Measurements from ENCODE around the gene KIF21A. TPM values are rescaled to one million over a fixed set of nuclear protein-coding genes. Genes with fewer than 3 reads are reported as not detected.

KIF21A gene
- polyA plus RNA-seq, 1 of the 3 experiments (the other 2 are of a cell fraction), result 3.6 TPM

DNA sequence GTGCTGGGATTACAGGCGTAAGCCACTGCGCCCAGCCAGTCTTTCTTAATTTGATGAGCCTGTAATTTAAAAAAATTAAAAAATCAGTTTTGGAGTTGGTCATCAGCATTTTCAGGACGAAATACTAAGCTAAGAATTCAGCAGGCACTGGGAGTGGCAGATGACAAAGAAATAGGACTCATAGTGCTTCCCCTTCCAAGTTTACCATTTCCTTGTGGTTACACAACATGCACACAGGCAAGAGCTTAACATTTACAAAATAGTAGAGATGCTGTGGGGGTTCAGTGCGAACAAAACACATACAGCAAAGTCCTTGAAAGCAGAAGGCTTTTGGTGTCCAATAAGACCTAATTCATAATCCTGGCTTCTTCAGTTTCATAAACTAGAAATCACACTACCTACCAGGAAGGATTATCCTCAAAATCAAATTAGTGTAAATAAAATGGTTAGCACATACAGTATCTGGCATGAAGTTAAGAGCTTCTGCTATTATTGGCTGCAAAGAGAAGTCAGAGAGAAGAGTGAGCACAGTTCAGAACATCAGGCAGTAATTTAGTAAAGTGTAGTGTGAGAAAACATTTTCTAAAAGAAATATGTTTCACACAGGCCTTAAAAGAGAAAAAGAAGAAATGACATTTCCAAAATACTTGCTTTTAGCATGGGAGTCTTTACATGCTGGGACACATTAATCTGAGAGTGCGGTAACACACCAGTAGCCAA lies 22.2 kb upstream of the KIF21A start:
- Histone ChIP-seq H3K4me3 (ENCODE audit: low read depth in 2 of 2, low read length in 1 of 2) (no peak overlapping the region), H3K36me3 (replicated peaks in 1 of 2; ENCODE audit: control insufficient read depth in 1 of 2, insufficient read depth in 2 of 2, low read length in 1 of 2) (no peaks in the 10 kb centered on the region), H3F3A (replicated peaks; ENCODE audit: insufficient read depth) (no peaks in the 10 kb centered on the region), H3K9me2 (no peaks in the 10 kb centered on the region), H3K9ac (no peak overlapping the region), H2AFZ (ENCODE audit: low read depth) (no peak overlapping the region), H4K20me1 (ENCODE audit: insufficient read depth) (no peaks in the 10 kb centered on the region), H3K79me2 (ENCODE audit: insufficient read depth) (no peaks in the 10 kb centered on the region), H3K27me3 (ENCODE audit: insufficient read depth) (no peaks in the 10 kb centered on the region), H3K9me3 (no peaks in the 10 kb centered on the region), H3K27ac (ENCODE audit: low read depth in 2 of 2, low read length in 1 of 2) (peak overlapping the region in 1 of 2 experiments; percentile 51; a peak in 1 of 4 replicates), H3K4me2 (no peak overlapping the region), H3K4me1 (ENCODE audit: control insufficient read depth in 1 of 2, insufficient read depth in 2 of 2, low read depth in 1 of 2, low read length in 1 of 2) (no peaks in the 10 kb centered on the region; a peak in 1 of 4 replicates)
- CTCF ChIA-PET, result interaction anchor here (0.9 to 1.3 kb wide), 3 partner anchors 15 to 82 kb away, joined by 3 to 4 read pairs (median 3); no protein-coding TSS in a partner anchor
- WGBS (ENCODE audit: low lambda C conversion rate), result 74% methylated on average over 5 of the region's 5 CpGs
- POLR2A ChIA-PET, result no interaction called here
- DNase-seq, result no peak
- no peak for TF ChIP-seq MEF2A (IDR thresholded peaks at IDR 0.05; ENCODE audit: borderline replicate concordance, low read depth)
- no peak for TF ChIP-seq RCOR1 (IDR thresholded peaks at IDR 0.05; ENCODE audit: low read length)
- no peak for TF ChIP-seq RFX5 (IDR thresholded peaks at IDR 0.05; ENCODE audit: low read length)
- no peak for TF ChIP-seq GABPA (IDR thresholded peaks at IDR 0.05; ENCODE audit: low read depth)
- TF ChIP-seq RXRA (IDR thresholded peaks at IDR 0.05; ENCODE audit: borderline replicate concordance, low read depth), result no peak
- no peak for TF ChIP-seq FOSL2 (IDR thresholded peaks at IDR 0.05; ENCODE audit: borderline replicate concordance, low read depth)

DNA sequence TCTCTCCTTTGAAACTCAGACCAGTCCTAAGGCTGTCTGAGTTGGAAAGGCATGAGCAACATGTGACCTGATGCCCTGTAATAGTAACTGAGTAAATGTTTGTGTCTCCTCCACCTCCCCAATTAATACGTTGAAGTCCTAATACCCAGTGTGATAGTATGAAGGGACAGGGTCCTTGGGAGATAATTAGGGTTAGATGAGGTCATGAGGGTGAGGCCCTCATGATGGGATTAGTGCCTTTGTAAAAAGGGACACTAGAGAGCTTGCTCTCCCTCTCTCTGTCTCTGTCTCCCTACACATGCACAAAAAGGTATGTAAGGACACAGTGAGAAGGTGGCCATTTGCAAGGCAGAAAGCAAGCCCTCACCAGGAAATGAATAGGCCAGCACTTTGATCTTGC lies 18.1 kb upstream of the KIF21A start:
- Histone ChIP-seq H4K20me1 (ENCODE audit: insufficient read depth) (no peaks in the 10 kb centered on the region), H3K9me3 (no peaks in the 10 kb centered on the region)

More for the DNA sequence above, 18.1 kb upstream of the KIF21A start:
- Histone ChIP-seq H3K79me2 (ENCODE audit: insufficient read depth) (no peaks in the 10 kb centered on the region), H3K27ac (ENCODE audit: low read depth in 2 of 2, low read length in 1 of 2) (no peak overlapping the region), H3K4me1 (ENCODE audit: control insufficient read depth in 1 of 2, insufficient read depth in 2 of 2, low read depth in 1 of 2, low read length in 1 of 2) (no peaks in the 10 kb centered on the region; a peak in 2 of 4 replicates), H3K4me2 (no peak overlapping the region), H3K9me2 (no peaks in the 10 kb centered on the region), H3F3A (replicated peaks; ENCODE audit: insufficient read depth) (no peaks in the 10 kb centered on the region), H3K27me3 (ENCODE audit: insufficient read depth) (no peaks in the 10 kb centered on the region), H3K4me3 (ENCODE audit: low read depth in 2 of 2, low read length in 1 of 2) (no peak overlapping the region), H3K36me3 (replicated peaks in 1 of 2; ENCODE audit: control insufficient read depth in 1 of 2, insufficient read depth in 2 of 2, low read length in 1 of 2) (no peaks in the 10 kb centered on the region), H2AFZ (ENCODE audit: low read depth) (no peak overlapping the region), H3K9ac (no peak overlapping the region)
- CTCF ChIA-PET, result no interaction called here
- DNase-seq, result no peak
- TF ChIP-seq, protein P1, sequence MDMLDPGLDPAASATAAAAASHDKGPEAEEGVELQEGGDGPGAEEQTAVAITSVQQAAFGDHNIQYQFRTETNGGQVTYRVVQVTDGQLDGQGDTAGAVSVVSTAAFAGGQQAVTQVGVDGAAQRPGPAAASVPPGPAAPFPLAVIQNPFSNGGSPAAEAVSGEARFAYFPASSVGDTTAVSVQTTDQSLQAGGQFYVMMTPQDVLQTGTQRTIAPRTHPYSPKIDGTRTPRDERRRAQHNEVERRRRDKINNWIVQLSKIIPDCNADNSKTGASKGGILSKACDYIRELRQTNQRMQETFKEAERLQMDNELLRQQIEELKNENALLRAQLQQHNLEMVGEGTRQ (IDR thresholded peaks at IDR 0.05; ENCODE audit: borderline replicate concordance, low read depth, low read length), result no peak
- TF ChIP-seq, protein P2, sequence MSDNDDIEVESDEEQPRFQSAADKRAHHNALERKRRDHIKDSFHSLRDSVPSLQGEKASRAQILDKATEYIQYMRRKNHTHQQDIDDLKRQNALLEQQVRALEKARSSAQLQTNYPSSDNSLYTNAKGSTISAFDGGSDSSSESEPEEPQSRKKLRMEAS (IDR thresholded peaks at IDR 0.05; ENCODE audit: low read depth), result no peak
- TF ChIP-seq RCOR1 (IDR thresholded peaks at IDR 0.05; ENCODE audit: low read length) (no peak), RFX5 (IDR thresholded peaks at IDR 0.05; ENCODE audit: low read length) (no peak), GATA2 (CRISPR knock-in tag; IDR thresholded peaks at IDR 0.05) (no peak), SMC3 (IDR thresholded peaks at IDR 0.05; ENCODE audit: low read depth, low read length) (no peak), FOXM1 (IDR thresholded peaks at IDR 0.05; ENCODE audit: low read depth) (no peak), MXI1 (IDR thresholded peaks at IDR 0.05; ENCODE audit: low read depth, low read length) (no peak), YY1 (IDR thresholded peaks at IDR 0.05; ENCODE audit: low read depth) (no peak), POLR2AphosphoS5 (IDR thresholded peaks at IDR 0.05; ENCODE audit: low read depth, low read length) (no peak), GABPA (IDR thresholded peaks at IDR 0.05; ENCODE audit: low read depth) (no peak), RXRA (IDR thresholded peaks at IDR 0.05; ENCODE audit: borderline replicate concordance, low read depth) (no peak)
- TF ChIP-seq, protein P3, sequence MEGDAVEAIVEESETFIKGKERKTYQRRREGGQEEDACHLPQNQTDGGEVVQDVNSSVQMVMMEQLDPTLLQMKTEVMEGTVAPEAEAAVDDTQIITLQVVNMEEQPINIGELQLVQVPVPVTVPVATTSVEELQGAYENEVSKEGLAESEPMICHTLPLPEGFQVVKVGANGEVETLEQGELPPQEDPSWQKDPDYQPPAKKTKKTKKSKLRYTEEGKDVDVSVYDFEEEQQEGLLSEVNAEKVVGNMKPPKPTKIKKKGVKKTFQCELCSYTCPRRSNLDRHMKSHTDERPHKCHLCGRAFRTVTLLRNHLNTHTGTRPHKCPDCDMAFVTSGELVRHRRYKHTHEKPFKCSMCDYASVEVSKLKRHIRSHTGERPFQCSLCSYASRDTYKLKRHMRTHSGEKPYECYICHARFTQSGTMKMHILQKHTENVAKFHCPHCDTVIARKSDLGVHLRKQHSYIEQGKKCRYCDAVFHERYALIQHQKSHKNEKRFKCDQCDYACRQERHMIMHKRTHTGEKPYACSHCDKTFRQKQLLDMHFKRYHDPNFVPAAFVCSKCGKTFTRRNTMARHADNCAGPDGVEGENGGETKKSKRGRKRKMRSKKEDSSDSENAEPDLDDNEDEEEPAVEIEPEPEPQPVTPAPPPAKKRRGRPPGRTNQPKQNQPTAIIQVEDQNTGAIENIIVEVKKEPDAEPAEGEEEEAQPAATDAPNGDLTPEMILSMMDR (IDR thresholded peaks at IDR 0.05), result no peak
- POLR2A ChIA-PET, result no interaction called here
- WGBS (ENCODE audit: low lambda C conversion rate), result 60% methylated on average over 1 of the region's 1 CpG

All from SK-N-SH (cell line).